ENCODE results near the gene RECK.

DNA sequence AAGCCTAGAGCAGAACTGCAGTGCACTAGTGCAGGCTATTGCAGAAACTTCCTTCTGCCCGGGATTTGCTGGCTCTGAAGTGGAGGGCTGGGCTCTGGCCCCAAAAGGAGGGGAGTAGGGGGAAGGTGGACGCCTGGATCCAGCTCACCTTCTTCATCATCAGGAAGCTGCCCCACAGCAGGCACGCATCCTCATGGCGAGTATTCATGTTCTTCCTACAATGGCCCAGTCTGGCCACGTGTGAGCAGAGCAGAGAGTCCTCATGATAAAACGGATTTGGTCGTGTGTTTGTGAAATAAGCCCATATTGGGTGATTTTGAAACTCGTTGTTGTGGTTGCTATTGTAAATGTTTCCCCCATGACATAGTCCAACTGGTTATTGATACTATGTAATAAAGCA, 91.6 kb downstream of the RECK start:
- TF ChIP-seq, protein P1, sequence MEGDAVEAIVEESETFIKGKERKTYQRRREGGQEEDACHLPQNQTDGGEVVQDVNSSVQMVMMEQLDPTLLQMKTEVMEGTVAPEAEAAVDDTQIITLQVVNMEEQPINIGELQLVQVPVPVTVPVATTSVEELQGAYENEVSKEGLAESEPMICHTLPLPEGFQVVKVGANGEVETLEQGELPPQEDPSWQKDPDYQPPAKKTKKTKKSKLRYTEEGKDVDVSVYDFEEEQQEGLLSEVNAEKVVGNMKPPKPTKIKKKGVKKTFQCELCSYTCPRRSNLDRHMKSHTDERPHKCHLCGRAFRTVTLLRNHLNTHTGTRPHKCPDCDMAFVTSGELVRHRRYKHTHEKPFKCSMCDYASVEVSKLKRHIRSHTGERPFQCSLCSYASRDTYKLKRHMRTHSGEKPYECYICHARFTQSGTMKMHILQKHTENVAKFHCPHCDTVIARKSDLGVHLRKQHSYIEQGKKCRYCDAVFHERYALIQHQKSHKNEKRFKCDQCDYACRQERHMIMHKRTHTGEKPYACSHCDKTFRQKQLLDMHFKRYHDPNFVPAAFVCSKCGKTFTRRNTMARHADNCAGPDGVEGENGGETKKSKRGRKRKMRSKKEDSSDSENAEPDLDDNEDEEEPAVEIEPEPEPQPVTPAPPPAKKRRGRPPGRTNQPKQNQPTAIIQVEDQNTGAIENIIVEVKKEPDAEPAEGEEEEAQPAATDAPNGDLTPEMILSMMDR (conservative IDR thresholded peaks at IDR 0.05; ENCODE audit: low read length) = no peak
- no peak for TF ChIP-seq EZH2phosphoT487 (IDR thresholded peaks at IDR 0.05; ENCODE audit: borderline replicate concordance)
